ENCODE results near the gene NUMB.
"Not testable (repeated sequence)": the region's sequence is repeated elsewhere in the genome, so short reads cannot be mapped to it uniquely, and the experiment has no call there.

Gene NUMB

DNA sequence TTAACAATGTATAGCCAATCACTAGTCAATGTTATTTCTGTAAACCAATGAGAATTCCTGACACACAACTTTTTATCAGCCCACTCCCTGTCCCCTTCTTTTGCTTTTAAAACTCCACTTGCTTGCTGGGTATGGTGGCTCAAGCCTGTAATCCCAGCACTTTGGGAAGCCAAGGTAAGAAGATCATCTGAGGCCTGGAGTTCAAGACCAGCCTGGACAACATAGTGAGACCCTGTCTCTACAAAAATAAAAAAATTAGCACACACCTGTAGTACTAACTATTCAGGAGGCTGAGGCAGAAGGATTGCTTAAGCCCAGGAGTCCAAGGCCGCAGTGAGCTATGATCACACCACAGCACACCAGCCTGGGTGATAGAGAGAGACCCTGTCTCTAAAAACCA is 133.3 kb downstream of the NUMB start:
- DNase-seq (ENCODE audit: low read depth): no peak
- no peak overlapping the region for H3K4me3 ChIP-seq (ENCODE audit: low read depth, low read length)
- TF ChIP-seq, protein P1, sequence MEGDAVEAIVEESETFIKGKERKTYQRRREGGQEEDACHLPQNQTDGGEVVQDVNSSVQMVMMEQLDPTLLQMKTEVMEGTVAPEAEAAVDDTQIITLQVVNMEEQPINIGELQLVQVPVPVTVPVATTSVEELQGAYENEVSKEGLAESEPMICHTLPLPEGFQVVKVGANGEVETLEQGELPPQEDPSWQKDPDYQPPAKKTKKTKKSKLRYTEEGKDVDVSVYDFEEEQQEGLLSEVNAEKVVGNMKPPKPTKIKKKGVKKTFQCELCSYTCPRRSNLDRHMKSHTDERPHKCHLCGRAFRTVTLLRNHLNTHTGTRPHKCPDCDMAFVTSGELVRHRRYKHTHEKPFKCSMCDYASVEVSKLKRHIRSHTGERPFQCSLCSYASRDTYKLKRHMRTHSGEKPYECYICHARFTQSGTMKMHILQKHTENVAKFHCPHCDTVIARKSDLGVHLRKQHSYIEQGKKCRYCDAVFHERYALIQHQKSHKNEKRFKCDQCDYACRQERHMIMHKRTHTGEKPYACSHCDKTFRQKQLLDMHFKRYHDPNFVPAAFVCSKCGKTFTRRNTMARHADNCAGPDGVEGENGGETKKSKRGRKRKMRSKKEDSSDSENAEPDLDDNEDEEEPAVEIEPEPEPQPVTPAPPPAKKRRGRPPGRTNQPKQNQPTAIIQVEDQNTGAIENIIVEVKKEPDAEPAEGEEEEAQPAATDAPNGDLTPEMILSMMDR (IDR thresholded peaks at IDR 0.05; ENCODE audit: low read depth, low read length, missing control alignments): no peak

DNA sequence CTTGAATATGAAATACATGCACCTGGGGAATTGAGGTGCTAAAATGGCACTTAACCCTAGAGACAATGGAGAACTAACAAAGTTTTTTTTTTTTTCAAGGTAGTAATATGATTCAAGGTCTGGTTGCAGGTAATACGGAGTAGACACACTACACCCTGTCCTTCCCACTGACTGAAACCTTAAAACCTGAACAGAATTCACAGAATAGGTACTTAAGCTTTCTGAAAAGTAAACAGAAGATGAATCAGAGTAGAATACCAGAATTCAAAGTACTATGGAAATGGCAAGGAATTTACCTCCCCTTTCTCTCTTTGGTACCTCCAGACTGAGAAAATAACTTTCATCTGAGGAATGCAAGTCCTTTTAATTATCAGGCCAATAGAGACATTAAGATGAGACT is 133.8 kb downstream of the NUMB start:
- H3K4me3 ChIP-seq (ENCODE audit: low read depth, low read length): no peak overlapping the region
- DNase-seq (ENCODE audit: low read depth): no peak
- TF ChIP-seq, protein P1 (IDR thresholded peaks at IDR 0.05; ENCODE audit: low read depth, low read length, missing control alignments): no peak

DNA sequence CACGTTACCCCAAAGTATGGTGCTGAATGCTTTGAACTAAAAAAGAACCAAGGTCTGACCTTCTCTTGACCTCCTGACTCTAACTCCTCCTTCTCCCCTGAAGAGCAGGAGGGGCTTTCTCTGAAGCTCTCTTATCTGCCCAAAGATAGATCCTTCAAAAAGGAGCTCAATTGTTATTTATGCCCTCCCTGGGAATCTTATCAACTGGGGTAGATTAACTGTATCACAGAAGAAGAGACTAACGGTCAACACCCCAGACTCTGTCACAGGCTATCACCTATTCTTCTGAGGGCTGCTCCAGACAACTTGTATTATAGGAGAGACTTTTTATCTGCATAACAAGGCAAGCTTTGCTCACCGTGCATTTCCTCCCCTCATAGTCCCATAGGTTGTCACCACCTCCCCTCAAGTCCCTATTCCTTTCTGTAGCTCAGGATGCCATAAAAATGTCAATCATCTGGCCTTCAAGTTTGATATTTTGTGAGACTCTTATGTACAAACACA is 134.4 kb downstream of the NUMB start:
- DNase-seq (ENCODE audit: low read depth): no peak
- TF ChIP-seq, protein P1 (IDR thresholded peaks at IDR 0.05; ENCODE audit: low read depth, low read length, missing control alignments): no peak
- no peak overlapping the region for H3K4me3 ChIP-seq (ENCODE audit: low read depth, low read length)

DNA sequence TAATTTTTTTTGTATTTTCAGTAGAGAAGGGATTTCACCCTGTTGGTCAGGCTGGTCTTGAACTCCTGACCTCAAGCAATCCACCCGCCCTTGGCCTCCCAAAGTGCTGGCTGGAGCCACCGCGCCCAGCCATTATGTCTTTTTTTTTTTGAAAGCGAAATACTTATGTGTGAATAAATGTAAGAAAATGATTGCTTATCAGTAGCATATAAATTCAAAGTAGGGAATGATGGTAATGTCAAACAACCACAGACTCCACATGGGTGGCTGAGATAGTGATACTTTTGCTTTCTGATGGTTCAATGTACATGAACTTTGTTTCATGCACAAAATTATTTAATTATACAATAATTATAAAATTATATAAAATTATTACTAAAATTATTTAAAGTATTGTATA is 145.2 kb downstream of the NUMB start:
- TF ChIP-seq, protein P1 (IDR thresholded peaks at IDR 0.05; ENCODE audit: low read depth, low read length, missing control alignments): no peak
- no peak for DNase-seq (ENCODE audit: low read depth)

DNA sequence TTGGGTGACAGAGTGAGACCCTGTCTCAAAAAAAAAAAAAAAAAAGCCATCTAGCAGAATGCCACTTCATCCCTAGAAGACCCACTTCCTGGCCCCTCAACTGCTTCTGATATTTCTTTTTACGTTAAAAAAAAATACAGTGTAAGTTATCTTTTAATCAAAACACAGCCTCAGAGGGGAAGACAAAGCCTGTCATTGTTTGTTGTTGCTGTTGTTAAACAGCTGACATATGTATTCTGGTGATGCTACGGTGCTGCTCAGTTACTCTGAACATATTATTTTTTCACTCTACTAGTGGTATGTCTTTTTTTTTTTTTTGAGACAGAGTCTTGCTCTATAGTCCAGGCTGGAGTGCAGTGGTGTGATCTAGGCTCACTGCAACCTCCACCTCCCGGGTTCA is 145.7 kb downstream of the NUMB start:
- DNase-seq (ENCODE audit: low read depth): no peak
- H3K4me3 ChIP-seq (ENCODE audit: low read depth, low read length): no peak overlapping the region
- TF ChIP-seq, protein P1 (IDR thresholded peaks at IDR 0.05; ENCODE audit: low read depth, low read length, missing control alignments): no peak

More for the DNA sequence above, 145.2 kb downstream of the NUMB start:
- H3K4me3 ChIP-seq (ENCODE audit: low read depth, low read length): no peak overlapping the region

DNA sequence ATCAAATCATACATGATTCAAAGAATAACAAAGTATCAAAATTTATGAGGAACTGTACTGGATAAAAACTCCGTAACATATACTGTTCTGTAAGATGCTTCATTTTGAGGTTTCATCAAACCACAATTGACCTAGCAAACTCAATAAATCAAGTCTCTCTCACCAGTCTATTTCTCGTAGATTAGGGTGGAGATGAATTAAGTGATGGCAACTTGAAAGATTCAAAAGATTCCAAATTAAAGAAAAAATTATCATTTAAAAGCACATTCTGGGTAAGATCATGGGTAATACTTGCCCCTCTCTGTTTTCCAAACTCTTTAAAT is 146.7 kb downstream of the NUMB start:
- H3K4me3 ChIP-seq (ENCODE audit: low read depth, low read length): no peak overlapping the region
- no peak for DNase-seq (ENCODE audit: low read depth)

DNA sequence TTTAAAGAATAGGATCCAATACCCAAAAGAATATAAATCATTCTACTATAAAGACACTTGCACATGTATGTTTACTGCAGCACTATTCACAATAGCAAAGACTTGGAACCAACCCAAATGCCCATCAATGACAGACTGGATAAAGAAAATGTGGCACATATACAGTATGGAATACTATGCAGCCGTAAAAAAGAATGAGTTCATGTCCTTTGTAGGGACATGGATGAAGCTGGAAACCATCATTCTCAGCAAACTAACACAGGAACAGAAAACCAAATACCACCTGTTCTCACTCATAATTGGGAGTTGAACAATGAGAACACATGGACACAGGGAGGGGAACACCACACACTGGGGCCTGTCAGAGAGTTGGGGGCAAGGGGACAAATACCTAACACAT is 149.1 kb downstream of the NUMB start:
- H3K4me3 ChIP-seq (ENCODE audit: low read depth, low read length); DNase-seq (ENCODE audit: low read depth): not testable (repeated sequence)

More for the DNA sequence above, 146.7 kb downstream of the NUMB start:
- TF ChIP-seq, protein P1 (IDR thresholded peaks at IDR 0.05; ENCODE audit: low read depth, low read length, missing control alignments): no peak
